AML-193 (cell line): Measurements from ENCODE around the gene TACR2.
"Not testable (repeated sequence)": the region's sequence is repeated elsewhere in the genome, so short reads cannot be mapped to it uniquely, and the experiment has no call there.

ENCODE experiments used
- DNase-seq, 2 experiments: peaks; one replicate each; lab custom pipeline; 2025; lab: John Stamatoyannopoulos, UW

TACR2 gene

GRCh38 chr10:69450395-69450794 lies 33.7 kb upstream of the TACR2 start:
- not testable (repeated sequence) for DNase-seq

GRCh38 chr10:69449841-69450240 lies 33.1 kb upstream of the TACR2 start:
- peak; percentile 12 to 42 for DNase-seq

- DNase-seq, result no peak
These were observed 30.0 kb upstream of the TACR2 start for GRCh38 chr10:69446650-69447151.

GRCh38 chr10:69446229-69446628 lies 29.5 kb upstream of the TACR2 start:
- no peak for DNase-seq

DNA sequence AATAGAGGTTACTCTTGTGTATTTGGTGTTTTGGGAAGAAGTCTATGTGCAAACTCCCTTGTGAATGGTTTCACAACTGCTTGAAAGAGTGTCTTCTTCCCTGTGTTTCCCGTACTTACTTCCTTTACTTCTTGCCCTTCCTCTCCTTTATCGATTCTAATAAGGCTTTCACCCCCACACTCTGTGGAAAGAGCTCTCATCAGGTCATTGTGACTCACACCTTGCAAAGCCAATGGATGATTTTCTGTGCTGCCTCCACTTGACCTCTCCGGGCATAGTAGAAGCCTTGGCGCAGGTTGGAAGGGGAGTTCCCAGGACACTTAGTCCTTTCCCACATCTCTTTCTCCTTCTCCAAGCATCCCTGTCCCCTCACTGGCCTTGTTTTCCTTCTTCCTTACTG lies 28.3 kb upstream of the TACR2 start:
- DNase-seq, result no peak

DNA sequence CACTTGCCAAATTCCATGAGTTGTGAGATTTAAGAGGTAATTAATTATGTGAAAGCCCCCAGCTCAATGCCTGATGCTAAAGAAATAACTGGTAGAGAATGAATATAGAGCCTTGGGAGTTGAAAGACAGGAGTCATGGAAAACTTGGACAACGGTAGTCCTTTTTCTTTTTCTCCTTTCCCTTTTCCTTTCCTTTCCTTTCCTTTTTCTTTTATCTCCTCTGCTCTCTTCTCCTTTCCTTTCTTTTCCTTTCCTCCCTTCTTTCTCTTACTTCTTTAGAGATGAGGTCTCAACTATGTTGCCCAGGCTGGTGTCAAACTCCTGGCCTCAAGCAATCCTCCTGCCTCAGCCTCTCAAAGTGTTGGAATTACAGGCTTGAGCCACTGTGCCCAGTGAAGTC lies 26.6 kb upstream of the TACR2 start:
- DNase-seq, result no peak

- peak; percentile 47 to 51 for DNase-seq
These were observed 23.2 kb upstream of the TACR2 start for GRCh38 chr10:69439813-69440506.

GRCh38 chr10:69439350-69439739 lies 22.6 kb upstream of the TACR2 start:
- no peak for DNase-seq

GRCh38 chr10:69438536-69439349 lies 22.0 kb upstream of the TACR2 start:
- peak in 1 of 2 experiments; percentile 28 for DNase-seq

DNA sequence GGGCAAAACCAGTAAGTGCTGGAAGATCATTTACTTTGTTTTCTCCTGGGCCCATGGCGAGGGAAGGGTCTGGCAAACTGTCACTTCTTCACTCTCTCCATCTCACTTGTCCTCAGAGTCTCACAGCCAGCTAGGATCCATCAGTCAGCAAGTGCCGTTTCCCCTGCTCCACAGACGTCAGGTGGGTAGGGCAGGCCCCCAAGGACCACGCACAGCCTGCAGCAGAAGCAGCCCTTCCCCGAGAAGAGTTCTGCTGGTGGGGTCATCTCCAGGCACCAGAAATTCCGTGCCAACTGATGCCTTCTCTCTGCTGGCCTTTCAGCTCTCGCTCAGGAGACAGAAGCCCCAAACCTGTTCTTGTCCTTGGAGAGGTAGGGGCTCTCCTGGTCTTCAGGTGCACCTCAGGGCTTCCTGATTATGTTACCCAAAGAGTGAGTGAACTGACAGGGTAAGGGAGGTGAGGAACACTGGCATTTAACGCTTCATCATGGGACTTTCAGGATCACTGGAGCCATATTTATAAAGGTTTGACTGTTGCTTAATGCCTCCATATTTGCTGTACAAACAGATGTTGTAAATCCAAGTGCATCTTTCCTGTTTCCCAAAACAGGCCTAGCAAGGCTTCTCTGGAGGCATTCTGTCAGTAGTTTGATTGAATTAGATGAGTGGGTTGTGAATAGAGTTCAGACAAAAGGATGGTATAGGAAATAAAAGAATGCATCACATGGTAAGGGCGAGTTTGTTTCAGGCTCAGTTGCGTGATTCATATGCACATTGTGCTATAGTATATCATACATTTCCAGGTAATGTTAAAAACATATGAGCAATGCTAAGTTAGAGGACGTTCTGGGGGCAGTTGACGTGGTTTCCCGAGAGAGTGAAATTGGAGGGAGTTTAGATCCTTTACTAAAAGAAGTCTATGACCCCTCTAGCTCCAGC lies 20.9 kb upstream of the TACR2 start:
- no peak for DNase-seq

DNA sequence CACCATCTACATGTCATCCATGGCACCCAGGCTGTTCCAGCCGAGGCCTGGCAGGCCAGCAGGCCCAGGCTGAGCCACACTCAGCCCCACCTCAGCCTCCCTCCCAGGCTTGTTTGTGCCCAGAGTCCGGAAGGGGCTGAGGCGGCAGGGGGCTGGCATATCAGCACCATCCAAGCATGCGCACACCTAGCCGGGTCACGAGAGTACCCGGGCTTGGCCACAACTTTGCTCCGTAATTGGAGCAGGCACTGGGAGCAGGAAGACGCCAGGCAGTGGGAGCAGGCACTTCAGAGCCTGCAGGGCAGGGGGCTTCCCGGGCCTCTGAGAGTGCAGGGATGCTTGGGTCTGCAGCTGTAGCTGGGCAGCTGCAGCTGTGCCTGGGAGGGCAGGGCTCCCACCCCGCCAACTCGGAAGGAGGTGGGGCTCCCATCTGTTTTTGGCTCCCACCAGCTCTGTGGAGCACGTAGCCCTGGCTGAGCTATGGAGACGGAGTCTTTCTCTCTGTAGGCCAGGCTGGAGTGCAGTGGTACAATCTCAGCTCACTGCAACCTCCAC lies 19.3 kb upstream of the TACR2 start:
- no peak for DNase-seq

DNA sequence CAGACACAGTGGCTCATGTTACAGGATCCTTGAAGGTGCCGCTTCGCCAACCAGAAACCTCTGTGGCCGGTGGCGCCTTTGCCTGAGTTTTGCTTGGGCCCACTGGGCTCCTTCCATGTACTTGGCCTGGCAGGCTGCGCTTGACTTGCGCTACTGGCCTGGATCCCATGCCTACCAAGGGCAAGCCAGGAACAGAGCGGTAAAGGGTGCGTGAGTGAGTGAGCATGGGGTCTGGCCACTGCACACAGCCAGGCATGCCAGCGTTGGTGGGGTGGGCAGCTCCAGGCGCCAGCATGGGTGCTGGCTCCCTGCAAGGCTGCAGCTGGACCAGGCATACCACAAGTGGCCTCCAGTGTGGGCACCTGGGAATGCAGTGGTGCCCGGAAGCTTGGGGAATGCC lies 18.2 kb upstream of the TACR2 start:
- no peak for DNase-seq

GRCh38 chr10:69434169-69434568 lies 17.5 kb upstream of the TACR2 start:
- DNase-seq, result no peak

GRCh38 chr10:69428165-69428564 lies 11.4 kb upstream of the TACR2 start:
- DNase-seq, result no peak

DNA sequence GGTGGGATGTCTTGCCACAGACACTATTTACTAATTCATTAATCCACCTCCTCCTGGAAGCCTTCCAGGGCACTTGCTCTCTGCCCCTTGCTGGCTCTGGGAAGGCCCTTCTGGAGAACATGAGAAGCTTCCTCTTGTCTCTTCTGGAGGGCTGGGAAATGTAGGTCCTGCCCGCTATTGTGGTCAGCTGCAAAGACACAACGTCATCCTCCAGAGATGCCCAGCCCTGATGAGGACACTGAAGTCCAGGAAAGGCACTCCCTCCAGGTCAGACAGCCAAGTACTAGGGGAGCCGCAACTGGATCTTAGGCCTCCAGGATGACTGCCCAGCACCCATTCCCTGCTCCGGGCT lies 9.6 kb upstream of the TACR2 start:
- DNase-seq, result no peak

GRCh38 chr10:69425511-69426298 lies 9.0 kb upstream of the TACR2 start:
- DNase-seq, result no peak

DNA sequence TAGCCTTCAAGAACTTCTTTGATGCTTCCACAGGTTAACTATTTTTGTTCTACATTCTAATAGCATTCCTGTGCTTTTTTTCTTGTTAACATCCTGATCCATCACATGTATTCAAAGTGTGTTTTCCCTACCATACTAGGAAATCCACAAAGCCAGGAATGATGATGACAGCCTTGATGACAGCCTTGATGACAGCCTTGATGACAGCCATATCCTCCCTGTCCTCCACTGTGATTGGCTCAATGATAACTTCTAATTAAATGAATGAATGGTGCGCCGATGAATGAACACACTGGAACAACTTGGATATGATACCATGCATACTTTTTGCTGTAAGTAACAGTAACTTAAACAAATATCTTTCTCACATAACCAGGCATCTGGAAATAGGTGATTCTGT lies 8.3 kb upstream of the TACR2 start:
- DNase-seq, result no peak

- no peak for DNase-seq
These were observed 6.0 kb upstream of the TACR2 start for GRCh38 chr10:69422676-69423075.

DNA sequence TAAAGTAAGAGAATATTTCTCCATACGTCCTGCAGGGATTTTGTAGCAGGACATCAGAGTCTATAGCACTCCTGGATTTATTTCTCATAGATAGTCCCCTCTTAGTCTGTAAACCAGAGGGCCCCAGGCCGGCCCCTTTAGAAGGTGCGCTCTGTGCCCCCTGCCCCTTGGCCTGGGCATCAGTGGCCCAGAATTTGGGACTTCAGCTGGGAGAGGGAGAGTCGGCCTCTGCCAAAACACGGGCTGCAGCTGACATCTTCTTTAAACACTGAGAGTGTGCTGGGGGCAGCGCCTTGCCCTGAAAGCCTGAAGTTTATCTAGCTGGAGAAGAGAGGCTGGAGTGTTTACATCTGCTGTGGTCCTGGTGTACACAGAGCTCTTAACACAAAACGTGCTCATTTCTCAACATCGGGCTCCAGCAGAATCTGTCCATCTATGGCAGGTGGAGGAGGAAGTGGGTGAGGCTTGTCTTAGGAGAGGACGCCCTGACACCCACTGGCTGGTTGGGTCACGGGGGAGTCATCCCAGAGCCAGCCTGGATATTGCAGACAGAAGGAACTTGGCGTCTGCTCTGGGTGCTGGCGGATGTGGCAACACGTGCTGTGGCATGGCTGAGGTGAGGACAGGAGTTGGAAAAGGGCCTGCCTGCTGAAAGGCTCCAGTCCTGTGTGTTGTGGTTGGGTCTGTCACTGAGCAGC lies 5.0 kb upstream of the TACR2 start:
- DNase-seq, result no peak

- no peak for DNase-seq
These were observed 3.0 kb upstream of the TACR2 start for GRCh38 chr10:69419744-69420126.
